Progenitor cell of endocrine pancreas (in vitro differentiated cells): Measurements from ENCODE around the gene CHPF. TPM values are rescaled to one million over a fixed set of nuclear protein-coding genes. Genes with fewer than 3 reads are reported as not detected.

Experiments used
- DNase-seq: peaks from one replicate; pipeline ENCODE4 v3.0.0; 2021; ENCODE audit warnings: low spot score; ENCODE audit not compliant: unreplicated experiment
- H3K27ac Mint-ChIP-seq: 2 replicates; pipeline ENCODE4 v1.8.0; 2021; ENCODE audit warnings: mild to moderate bottlenecking, moderate library complexity, mixed read lengths
- H3K27me3 Mint-ChIP-seq: 2 replicates; pipeline ENCODE4 v1.8.0; 2021; ENCODE audit warnings: mixed read lengths
- H3K36me3 Mint-ChIP-seq: 2 replicates; pipeline ENCODE4 v1.8.0; 2022; ENCODE audit warnings: mixed read lengths; ENCODE audit not compliant: insufficient read depth
- H3K4me1 Mint-ChIP-seq: 2 replicates; pipeline ENCODE4 v1.8.0; 2021; ENCODE audit warnings: low read depth, mixed read lengths
- H3K4me3 Mint-ChIP-seq: 2 replicates; pipeline ENCODE4 v1.8.0; 2021; ENCODE audit warnings: low read depth, mild to moderate bottlenecking, moderate library complexity, mixed read lengths
- H3K9me3 Mint-ChIP-seq: 2 replicates; pipeline ENCODE4 v1.8.0; 2021; ENCODE audit warnings: low read depth, mixed read lengths
- total RNA-seq: library from RNA; stranded (reverse); gene quantifications from 2 replicates; pipeline ENCODE4 v1.2.1, GENCODE V29; 2021
- TF ChIP-seq, protein P1 (sequence below): fragments of 200-600 bp; sonication (generic); IDR thresholded peaks from one replicate; pipeline ENCODE4 v1.5.0; 2021; ENCODE audit warnings: antibody characterized with exemption, mild to moderate bottlenecking; ENCODE audit not compliant: unreplicated experiment

The CHPF gene
- total RNA-seq, 1 donor from 2014 or later: 49.1 TPM

DNA sequence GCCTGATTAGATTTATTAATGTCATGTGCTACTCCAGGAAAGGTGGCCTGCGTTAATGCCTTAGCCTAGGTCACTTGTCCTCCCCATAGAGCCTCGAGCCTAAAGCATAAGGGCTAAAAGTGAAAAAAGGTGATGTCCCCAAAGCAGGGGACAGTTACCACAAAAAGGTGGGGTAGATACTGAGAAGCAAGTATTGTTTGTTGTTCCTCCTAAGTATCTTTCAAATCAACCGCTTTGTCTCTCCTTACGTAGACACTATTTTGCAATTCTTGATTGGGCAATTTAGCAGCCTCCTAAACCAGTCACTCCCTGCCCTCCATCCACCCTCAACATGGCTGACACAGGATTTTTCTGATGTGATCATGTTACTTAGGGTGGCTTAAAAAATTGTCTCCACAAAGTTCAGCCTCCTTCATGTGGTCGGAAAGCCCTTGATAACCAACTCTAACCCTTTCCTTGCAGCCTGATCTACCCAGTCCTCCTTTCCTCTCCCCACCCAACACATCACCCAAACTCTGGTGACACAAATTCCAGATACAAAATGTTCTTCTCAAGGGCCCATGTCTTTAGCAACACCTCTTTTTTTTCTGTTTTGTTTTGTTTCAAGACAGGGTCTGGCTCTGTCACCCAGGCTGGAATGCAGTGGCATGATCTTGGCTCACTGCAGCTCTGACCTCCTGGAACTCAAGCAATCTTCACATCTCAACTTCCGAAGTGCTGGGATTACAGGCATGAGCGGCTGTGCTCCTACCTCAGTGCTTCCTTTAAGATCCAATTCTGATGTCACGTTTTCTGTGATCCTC, 35.4 kb upstream of the CHPF start:
- Mint-ChIP-seq H3K27me3 (no peaks in the 10 kb centered on the region), H3K4me3 (no peak overlapping the region), H3K27ac (no peak overlapping the region), H3K9me3 (no peaks in the 10 kb centered on the region), H3K36me3 (no peaks in the 10 kb centered on the region), H3K4me1 (peaks cover 31% of the 10 kb centered on the region)
- TF ChIP-seq, protein P1, sequence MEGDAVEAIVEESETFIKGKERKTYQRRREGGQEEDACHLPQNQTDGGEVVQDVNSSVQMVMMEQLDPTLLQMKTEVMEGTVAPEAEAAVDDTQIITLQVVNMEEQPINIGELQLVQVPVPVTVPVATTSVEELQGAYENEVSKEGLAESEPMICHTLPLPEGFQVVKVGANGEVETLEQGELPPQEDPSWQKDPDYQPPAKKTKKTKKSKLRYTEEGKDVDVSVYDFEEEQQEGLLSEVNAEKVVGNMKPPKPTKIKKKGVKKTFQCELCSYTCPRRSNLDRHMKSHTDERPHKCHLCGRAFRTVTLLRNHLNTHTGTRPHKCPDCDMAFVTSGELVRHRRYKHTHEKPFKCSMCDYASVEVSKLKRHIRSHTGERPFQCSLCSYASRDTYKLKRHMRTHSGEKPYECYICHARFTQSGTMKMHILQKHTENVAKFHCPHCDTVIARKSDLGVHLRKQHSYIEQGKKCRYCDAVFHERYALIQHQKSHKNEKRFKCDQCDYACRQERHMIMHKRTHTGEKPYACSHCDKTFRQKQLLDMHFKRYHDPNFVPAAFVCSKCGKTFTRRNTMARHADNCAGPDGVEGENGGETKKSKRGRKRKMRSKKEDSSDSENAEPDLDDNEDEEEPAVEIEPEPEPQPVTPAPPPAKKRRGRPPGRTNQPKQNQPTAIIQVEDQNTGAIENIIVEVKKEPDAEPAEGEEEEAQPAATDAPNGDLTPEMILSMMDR: no peak
- DNase-seq: no peak

DNA sequence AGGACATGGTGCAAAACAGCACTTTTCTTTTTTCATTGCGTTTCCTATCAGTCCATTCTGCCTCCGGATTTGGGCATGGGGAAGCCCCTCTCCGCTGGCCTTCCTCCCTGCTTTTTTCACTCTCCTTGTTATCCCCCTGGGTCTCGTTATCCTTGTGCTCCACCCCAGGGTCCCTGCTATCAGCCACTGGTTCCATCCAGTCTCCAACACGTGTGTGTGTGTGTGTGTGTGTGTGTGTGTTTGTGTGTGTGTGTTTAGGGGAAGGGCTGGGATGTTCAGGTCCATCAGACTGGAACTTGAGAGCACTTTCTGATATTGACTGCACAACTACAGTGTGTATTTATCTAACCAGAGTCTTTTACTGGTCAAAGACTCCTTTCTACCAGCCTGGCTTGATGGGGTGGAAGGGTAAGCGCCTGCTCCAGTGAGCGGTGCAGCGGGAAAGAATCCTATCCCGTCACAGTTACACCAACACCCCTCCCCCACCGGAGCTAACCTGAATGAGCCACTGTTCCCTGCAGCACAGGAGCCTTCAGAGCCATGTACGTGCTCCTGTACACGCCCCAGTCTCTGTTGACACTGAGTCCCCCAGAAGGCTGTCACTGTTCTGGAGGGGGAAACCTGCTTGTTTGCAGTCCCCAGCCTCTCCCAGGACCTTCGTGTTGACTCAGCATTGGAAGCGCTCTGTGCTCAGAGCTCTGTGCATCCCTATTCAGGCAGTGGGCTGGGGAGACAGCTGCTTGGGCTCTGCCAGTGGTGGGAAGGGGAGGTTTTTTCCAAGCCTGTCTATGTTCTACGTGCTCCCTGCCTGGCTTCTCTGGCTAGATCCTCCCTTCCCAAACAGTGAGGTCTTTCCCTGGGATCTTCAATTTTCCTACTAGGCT, 33.1 kb upstream of the CHPF start:
- TF ChIP-seq, protein P1: no peak
- Mint-ChIP-seq H3K27ac (peak overlapping the region; percentile 86), H3K4me1 (peaks cover 36% of the 10 kb centered on the region), H3K4me3 (peak overlapping the region; percentile 17), H3K27me3 (no peaks in the 10 kb centered on the region), H3K36me3 (no peaks in the 10 kb centered on the region), H3K9me3 (no peaks in the 10 kb centered on the region)
- peak; percentile 61 for DNase-seq

DNA sequence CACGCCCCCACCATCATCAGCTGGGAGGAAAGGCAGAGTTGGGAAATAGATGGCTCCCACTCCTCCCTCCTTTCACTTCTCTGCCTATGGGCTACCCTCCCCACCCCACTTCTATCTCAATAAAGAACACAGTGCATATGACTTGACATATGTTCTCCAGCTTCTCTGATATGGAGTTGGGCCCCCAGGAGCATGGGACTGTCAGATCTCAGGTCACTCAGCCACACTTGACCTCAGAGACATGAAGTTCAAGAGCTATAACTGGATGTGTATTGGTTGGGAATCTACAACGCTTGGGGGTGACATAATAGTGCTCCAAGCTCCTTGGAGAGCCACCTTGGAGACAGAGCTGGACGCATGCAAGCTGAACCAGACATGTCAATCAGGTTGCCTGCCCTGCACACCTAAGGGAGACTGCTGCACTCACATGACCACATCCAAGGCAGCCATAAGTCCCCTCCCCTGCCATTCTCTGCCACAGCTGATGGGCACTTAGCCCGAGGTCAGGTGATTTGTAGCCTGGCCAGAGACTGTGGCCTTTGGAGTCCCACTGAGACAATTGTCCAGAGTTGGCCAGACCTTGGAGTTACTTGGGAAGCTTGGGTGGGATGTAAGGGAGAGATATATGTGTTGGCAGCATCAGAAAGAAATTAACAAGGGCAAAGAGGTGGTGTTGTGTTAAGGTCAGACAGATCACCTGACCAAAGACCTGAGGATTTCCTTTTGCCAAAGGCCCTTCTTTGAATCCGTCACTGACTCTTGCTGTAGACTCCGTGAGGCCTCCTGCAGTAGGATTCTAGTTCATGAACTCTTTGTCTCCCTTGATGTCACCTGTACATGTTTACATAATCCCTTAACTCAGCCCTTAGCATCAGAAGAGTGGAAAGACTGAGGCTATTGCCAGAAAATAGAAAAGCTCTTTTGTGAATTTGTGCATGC, 32.2 kb upstream of the CHPF start:
- TF ChIP-seq, protein P1: no peak
- H3K36me3 Mint-ChIP-seq: no peaks in the 10 kb centered on the region
- no peak overlapping the region for H3K4me3 Mint-ChIP-seq
- no peaks in the 10 kb centered on the region for H3K9me3 Mint-ChIP-seq
- peaks cover 37% of the 10 kb centered on the region for H3K4me1 Mint-ChIP-seq
- no peak for DNase-seq
- H3K27ac Mint-ChIP-seq: peak overlapping the region; percentile 86
- H3K27me3 Mint-ChIP-seq: no peaks in the 10 kb centered on the region

DNA sequence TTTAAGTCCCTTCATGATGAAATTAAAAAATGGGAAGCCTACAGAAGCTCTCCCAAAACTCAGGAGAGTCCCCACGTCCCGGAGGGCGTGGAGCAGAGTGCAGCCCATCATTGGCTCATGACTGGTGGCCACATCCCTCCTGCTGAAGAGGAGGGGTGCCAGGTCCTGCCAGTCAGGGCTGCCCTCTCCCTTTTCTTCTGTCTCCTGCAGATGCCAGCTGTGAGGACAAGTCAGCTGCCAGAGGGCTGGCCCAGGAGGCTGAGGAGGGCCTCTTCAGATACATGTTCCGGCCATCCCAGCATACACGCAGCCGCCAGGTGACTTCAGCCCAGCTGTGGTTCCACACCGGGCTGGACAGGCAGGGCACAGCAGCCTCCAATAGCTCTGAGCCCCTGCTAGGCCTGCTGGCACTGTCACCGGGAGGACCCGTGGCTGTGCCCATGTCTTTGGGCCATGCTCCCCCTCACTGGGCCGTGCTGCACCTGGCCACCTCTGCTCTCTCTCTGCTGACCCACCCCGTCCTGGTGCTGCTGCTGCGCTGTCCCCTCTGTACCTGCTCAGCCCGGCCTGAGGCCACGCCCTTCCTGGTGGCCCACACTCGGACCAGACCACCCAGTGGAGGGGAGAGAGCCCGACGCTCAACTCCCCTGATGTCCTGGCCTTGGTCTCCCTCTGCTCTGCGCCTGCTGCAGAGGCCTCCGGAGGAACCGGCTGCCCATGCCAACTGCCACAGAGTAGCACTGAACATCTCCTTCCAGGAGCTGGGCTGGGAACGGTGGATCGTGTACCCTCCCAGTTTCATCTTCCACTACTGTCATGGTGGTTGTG, 31.1 kb upstream of the CHPF start:
- H3K27ac Mint-ChIP-seq: no peak overlapping the region
- peaks cover 37% of the 10 kb centered on the region for H3K4me1 Mint-ChIP-seq
- no peak for DNase-seq
- TF ChIP-seq, protein P1: no peak
- H3K4me3 Mint-ChIP-seq: no peak overlapping the region
- H3K27me3 Mint-ChIP-seq: peaks cover 2% of the 10 kb centered on the region
- no peaks in the 10 kb centered on the region for H3K9me3 Mint-ChIP-seq
- H3K36me3 Mint-ChIP-seq: peaks cover under 1% of the 10 kb centered on the region
